ENCODE results near the gene TMEM250. TPM values are rescaled to one million over a fixed set of nuclear protein-coding genes. Genes with fewer than 3 reads are reported as not detected.

The TMEM250 gene
- total RNA-seq, 1 experiment from 2014 or later, result 34.0 TPM

DNA sequence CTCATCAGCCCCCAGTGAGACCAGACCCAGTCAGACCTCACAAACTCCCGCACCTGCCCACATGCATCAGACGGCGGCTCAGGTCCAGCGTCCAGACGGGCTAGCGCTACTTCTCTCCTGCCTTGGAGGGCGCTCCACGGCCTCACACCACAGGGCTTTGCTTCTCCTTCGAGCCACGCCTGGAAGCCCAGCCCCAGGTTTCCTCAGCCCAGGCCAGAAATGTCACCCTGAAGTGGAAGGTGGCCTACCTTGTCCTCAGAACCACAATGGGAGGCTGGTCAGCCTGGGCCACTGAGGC, 26.4 kb downstream of the TMEM250 start:
- no peaks in the 10 kb centered on the region for H3K27me3 ChIP-seq (ENCODE audit: control insufficient read depth, insufficient read depth, low read length)
- H3K9me3 ChIP-seq (ENCODE audit: control insufficient read depth, insufficient read depth, low read depth, low read length), result no peaks in the 10 kb centered on the region
- no TSS peak for BruUV-seq (replicated peaks)
- CTCF ChIA-PET, result no interaction called here
- ATAC-seq (no peak), DNase-seq (ENCODE audit: low read depth, low spot score) (no peak)
- peak overlapping the region; percentile 88 for H3K27ac ChIP-seq (ENCODE audit: low read length)
- peaks cover 56% of the 10 kb centered on the region for H3K4me1 ChIP-seq (ENCODE audit: control insufficient read depth, insufficient read depth, low read length)
- peak overlapping the region in 1 of 2 experiments; percentile 62; a peak in 2 of 4 replicates for H3K4me3 ChIP-seq (ENCODE audit: low read depth in 2 of 2, low read length in 2 of 2)
- intact Hi-C loops (cut with micrococcal nuclease; ENCODE audit: unreplicated experiment) (no loop called here), in situ Hi-C loops (cut with HindIII; ENCODE audit: low pct_unique_long_range_greater_than_20kb, low sequenced_read_pairs) (no loop called here)
- TF ChIP-seq TCF7L2 (IDR thresholded peaks at IDR 0.05; ENCODE audit: low read depth, low read length), result no peak
- TF ChIP-seq, protein P1, sequence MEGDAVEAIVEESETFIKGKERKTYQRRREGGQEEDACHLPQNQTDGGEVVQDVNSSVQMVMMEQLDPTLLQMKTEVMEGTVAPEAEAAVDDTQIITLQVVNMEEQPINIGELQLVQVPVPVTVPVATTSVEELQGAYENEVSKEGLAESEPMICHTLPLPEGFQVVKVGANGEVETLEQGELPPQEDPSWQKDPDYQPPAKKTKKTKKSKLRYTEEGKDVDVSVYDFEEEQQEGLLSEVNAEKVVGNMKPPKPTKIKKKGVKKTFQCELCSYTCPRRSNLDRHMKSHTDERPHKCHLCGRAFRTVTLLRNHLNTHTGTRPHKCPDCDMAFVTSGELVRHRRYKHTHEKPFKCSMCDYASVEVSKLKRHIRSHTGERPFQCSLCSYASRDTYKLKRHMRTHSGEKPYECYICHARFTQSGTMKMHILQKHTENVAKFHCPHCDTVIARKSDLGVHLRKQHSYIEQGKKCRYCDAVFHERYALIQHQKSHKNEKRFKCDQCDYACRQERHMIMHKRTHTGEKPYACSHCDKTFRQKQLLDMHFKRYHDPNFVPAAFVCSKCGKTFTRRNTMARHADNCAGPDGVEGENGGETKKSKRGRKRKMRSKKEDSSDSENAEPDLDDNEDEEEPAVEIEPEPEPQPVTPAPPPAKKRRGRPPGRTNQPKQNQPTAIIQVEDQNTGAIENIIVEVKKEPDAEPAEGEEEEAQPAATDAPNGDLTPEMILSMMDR (IDR thresholded peaks at IDR 0.05), result 0 out of 2 replicates have a peak, but pooled peaks have one; percentile 51
- TF ChIP-seq POLR2AphosphoS5 (IDR thresholded peaks at IDR 0.05; ENCODE audit: low read depth, low read length), result no peak
- no peak for TF ChIP-seq SIN3A (IDR thresholded peaks at IDR 0.05; ENCODE audit: borderline replicate concordance, insufficient read depth, low read depth, low read length)
- TF ChIP-seq, protein P2, sequence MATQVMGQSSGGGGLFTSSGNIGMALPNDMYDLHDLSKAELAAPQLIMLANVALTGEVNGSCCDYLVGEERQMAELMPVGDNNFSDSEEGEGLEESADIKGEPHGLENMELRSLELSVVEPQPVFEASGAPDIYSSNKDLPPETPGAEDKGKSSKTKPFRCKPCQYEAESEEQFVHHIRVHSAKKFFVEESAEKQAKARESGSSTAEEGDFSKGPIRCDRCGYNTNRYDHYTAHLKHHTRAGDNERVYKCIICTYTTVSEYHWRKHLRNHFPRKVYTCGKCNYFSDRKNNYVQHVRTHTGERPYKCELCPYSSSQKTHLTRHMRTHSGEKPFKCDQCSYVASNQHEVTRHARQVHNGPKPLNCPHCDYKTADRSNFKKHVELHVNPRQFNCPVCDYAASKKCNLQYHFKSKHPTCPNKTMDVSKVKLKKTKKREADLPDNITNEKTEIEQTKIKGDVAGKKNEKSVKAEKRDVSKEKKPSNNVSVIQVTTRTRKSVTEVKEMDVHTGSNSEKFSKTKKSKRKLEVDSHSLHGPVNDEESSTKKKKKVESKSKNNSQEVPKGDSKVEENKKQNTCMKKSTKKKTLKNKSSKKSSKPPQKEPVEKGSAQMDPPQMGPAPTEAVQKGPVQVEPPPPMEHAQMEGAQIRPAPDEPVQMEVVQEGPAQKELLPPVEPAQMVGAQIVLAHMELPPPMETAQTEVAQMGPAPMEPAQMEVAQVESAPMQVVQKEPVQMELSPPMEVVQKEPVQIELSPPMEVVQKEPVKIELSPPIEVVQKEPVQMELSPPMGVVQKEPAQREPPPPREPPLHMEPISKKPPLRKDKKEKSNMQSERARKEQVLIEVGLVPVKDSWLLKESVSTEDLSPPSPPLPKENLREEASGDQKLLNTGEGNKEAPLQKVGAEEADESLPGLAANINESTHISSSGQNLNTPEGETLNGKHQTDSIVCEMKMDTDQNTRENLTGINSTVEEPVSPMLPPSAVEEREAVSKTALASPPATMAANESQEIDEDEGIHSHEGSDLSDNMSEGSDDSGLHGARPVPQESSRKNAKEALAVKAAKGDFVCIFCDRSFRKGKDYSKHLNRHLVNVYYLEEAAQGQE (IDR thresholded peaks at IDR 0.05; ENCODE audit: insufficient read depth in 1 of 2, low read depth in 2 of 2, low read length in 1 of 2), result no peak
- no peaks in the 10 kb centered on the region for H3K36me3 ChIP-seq (ENCODE audit: control insufficient read depth, insufficient read depth, low read length)
- POLR2A ChIA-PET, result no interaction called here

DNA sequence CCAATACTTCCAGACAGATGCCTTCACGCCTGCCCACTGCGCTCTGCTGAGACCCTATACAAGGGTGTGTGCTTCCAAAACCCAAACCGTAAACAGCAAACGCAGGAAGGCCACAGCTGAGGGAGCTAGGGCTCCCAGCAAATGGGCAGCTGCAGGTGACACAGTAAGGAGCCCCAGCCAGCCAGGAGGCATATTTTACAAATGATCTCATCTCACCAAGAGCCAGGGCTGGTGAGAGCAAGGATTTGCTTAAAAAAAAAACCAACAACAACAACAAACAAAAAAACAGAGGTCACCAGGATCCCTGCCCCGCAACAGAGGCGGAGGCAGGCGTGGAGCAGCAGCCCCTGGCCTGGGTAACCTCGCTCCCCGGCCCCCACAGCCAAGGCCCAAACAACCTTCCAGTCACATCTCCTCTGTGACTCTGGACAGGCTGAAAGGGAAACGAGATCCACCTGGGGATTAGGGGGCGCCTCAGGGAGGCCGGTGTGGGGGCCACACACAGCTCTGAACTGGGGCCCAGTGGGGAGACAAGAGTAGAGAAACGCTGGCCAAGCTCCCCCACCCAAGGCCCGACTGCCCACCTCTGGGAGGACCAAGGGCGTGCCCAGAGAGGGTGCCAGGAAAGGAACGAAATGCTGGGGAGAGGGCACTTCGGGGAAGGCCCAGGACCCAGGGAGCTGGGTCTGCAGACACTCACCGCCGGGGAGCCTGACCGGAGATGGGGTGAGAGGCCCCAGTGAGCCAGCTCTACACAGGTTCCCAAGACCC, 26.9 kb downstream of the TMEM250 start:
- DNase-seq (ENCODE audit: low read depth, low spot score), result no peak
- in situ Hi-C loops (cut with HindIII; ENCODE audit: low pct_unique_long_range_greater_than_20kb, low sequenced_read_pairs), result no loop called here
- POLR2A ChIA-PET, result interaction anchor here (0.5 kb wide), 1 partner anchor 40 kb away, joined by 7 read pairs; no protein-coding TSS in a partner anchor
- no peak; the same call in 1 of the 2 replicates for TF ChIP-seq POLR2AphosphoS5 (IDR thresholded peaks at IDR 0.05; ENCODE audit: low read depth, low read length)
- TF ChIP-seq, protein P2 (IDR thresholded peaks at IDR 0.05; ENCODE audit: insufficient read depth in 1 of 2, low read depth in 2 of 2, low read length in 1 of 2), result no peak
- no peak for TF ChIP-seq SIN3A (IDR thresholded peaks at IDR 0.05; ENCODE audit: borderline replicate concordance, insufficient read depth, low read depth, low read length)
- TF ChIP-seq, protein P1 (IDR thresholded peaks at IDR 0.05), result no peak
- no peak for TF ChIP-seq TCF7L2 (IDR thresholded peaks at IDR 0.05; ENCODE audit: low read depth, low read length)
- peaks cover 60% of the 10 kb centered on the region for H3K4me1 ChIP-seq (ENCODE audit: control insufficient read depth, insufficient read depth, low read length)
- H3K36me3 ChIP-seq (ENCODE audit: control insufficient read depth, insufficient read depth, low read length), result no peaks in the 10 kb centered on the region
- peak overlapping the region; percentile 88 for H3K27ac ChIP-seq (ENCODE audit: low read length)
- BruUV-seq (replicated peaks), result no TSS peak
- CTCF ChIA-PET, result interaction anchor here (0.6 kb wide), 1 partner anchor 40 kb away, joined by 3 read pairs; no protein-coding TSS in a partner anchor
- no peaks in the 10 kb centered on the region for H3K27me3 ChIP-seq (ENCODE audit: control insufficient read depth, insufficient read depth, low read length)
- H3K9me3 ChIP-seq (ENCODE audit: control insufficient read depth, insufficient read depth, low read depth, low read length), result no peaks in the 10 kb centered on the region
- peak overlapping the region; percentile 30 to 62 for H3K4me3 ChIP-seq (ENCODE audit: low read depth in 2 of 2, low read length in 2 of 2)
- intact Hi-C loops (cut with micrococcal nuclease; ENCODE audit: unreplicated experiment), result no loop called here
- ATAC-seq, result no peak

Measured in Panc1 (cell line).